Psoas muscle (tissue), 8 donors: ENCODE data around the gene MFAP5. TPM values are rescaled to one million over a fixed set of nuclear protein-coding genes. Genes with fewer than 3 reads are reported as not detected.

Experiments used
- ATAC-seq, 4 donors: fragments of 200-7000 bp; cut with Tn5 transposase; one replicate each; pipeline ENCODE4 v1.9.1; 2020; ENCODE audit warnings: moderate library complexity in 3 of 4, mild to moderate bottlenecking in 2 of 4
- DNase-seq, 2 donors: peaks; one replicate each; pipeline ENCODE4 v3.0.0-alpha.2; 2020
- H3K27ac ChIP-seq: fragments of 200-600 bp; one replicate; pipeline ENCODE4 v1.8.0; 2022
- H3K27me3 ChIP-seq, 3 donors: fragments of 200-600 bp in 1 of 3; one replicate each; pipeline versions ENCODE4 v1.6.1 to v1.8.0; 2013 to 2022; ENCODE audit warnings: low read length in 2 of 3, mild to moderate bottlenecking in 2 of 3, moderate library complexity in 1 of 3; ENCODE audit not compliant: insufficient read depth in 3 of 3
- H3K36me3 ChIP-seq, 2 donors: fragments of 200-600 bp in 1 of 2; one replicate each; pipeline versions ENCODE4 v1.6.1 to v1.8.0; 2013 to 2022; ENCODE audit warnings: low read depth in 1 of 2, mild to moderate bottlenecking in 1 of 2, moderate library complexity in 1 of 2; ENCODE audit not compliant: insufficient read depth in 1 of 2
- H3K4me1 ChIP-seq: fragments of 200-600 bp; one replicate; pipeline ENCODE4 v1.8.0; 2022
- H3K4me3 ChIP-seq: fragments of 200-600 bp; one replicate; pipeline ENCODE4 v1.8.0; 2022; ENCODE audit warnings: mild to moderate bottlenecking
- H3K9me3 ChIP-seq: fragments of 200-600 bp; one replicate; pipeline ENCODE4 v1.8.0; 2022
- CTCF ChIP-seq: fragments of 200-600 bp; IDR thresholded peaks from one replicate; pipeline ENCODE4 v1.8.0; 2022; ENCODE audit warnings: antibody characterized with exemption
- WGBS, 3 donors: extraction: QIAGEN DNeasy Blood & Tissue Kit; methylation state at CpG; one replicate each; pipeline versions ENCODE4 v1.1.6 to v1.1.7; 2013; 5-methylcytosine and 5-hydroxymethylcytosine counted together
- intact Hi-C, 2 donors: fragments of 100-400 bp; cut with DNase I; formaldehyde crosslinking; loops; one replicate each; pipeline versions ENCODE4 v1.11.0 to v1.14.2; 2022
- polyA plus RNA-seq, 3 donors: library from polyadenylated mRNA; stranded (reverse); fragments of 200-250 nt; gene quantifications; one replicate each; pipeline ENCODE4 v1.2.3, GENCODE V29; 2013
- total RNA-seq, 4 donors: library from RNA; stranded (reverse); fragmentation: NEBNext Ultra II Directional in 2 of 4; extraction: Animal tissue kit (Norgen Biotek cat#: 25700) in 2 of 4; gene quantifications; one replicate each; pipeline versions ENCODE4 v1.2.1 to v1.2.4, GENCODE V29; 2021 to 2023
- donor health status: healthy with polysubstance abuse.
- donor health status: DM: no; HTN: no; CAD: no; lungs with moderate emphysema.
- donor health status: Bipolar disorder and iron deficiency.
- donor health status: healthy.
- donor health status: DM: yes; HTN: yes; CAD: no.
- donor health status: DM: no; HTN: no; CAD: no.
- donor health status: DM: no; HTN: no; CAD: no.
- donor health status: DM: yes; HTN: yes; CAD: no.

MFAP5 gene
- total and polyA plus RNA-seq, 7 donors = 3.4 to 27.9 (median 20.9) TPM

- Histone ChIP-seq H3K4me3 (no peak overlapping the region), H3K9me3 (no peaks in the 10 kb centered on the region), H3K4me1 (no peaks in the 10 kb centered on the region), H3K27me3 (peaks cover 0 to 4% (median 0%) of the 10 kb centered on the region in 3 donors), H3K36me3 (no peaks in the 10 kb centered on the region), H3K27ac (no peak overlapping the region)
- intact Hi-C loops = loop anchor here (5.0 to 10.0 kb wide), 3 partner anchors 144 to 372 kb away; partner anchors contain the start of gene A2ML1 (in 1 of the 2)
- no peak for DNase-seq
- TF ChIP-seq CTCF = no peak
- no peak for ATAC-seq
- 72 to 80% (median 73%) methylated on average over 9 of the region's 9 CpGs for WGBS, 3 donors
Observed at GRCh38 chr12:8680533-8680932, 17.9 kb upstream of the MFAP5 start.

- Histone ChIP-seq H3K36me3 (no peaks in the 10 kb centered on the region), H3K4me1 (no peaks in the 10 kb centered on the region), H3K4me3 (no peak overlapping the region), H3K9me3 (no peaks in the 10 kb centered on the region), H3K27ac (no peak overlapping the region), H3K27me3 (peaks cover 0 to 4% (median 0%) of the 10 kb centered on the region in 3 donors)
- no peak for ATAC-seq
- no peak for TF ChIP-seq CTCF
- DNase-seq = no peak
- WGBS, 3 donors = 76 to 79% (median 77%) methylated on average over 3 of the region's 3 CpGs
- intact Hi-C loops = no loop called here
Observed at GRCh38 chr12:8678661-8679111, 16.1 kb upstream of the MFAP5 start.

- no peak for TF ChIP-seq CTCF
- no peaks in the 10 kb centered on the region for H3K9me3 ChIP-seq
- H3K36me3 ChIP-seq = no peaks in the 10 kb centered on the region
- peaks cover 0 to 4% (median 0%) of the 10 kb centered on the region in 3 donors for H3K27me3 ChIP-seq
- no peaks in the 10 kb centered on the region for H3K4me1 ChIP-seq
- ATAC-seq = no peak
- WGBS, 3 donors = 84 to 90% (median 85%) methylated on average over 3 of the region's 3 CpGs
- intact Hi-C loops = no loop called here
- DNase-seq = no peak
- H3K27ac ChIP-seq = no peak overlapping the region
- H3K4me3 ChIP-seq = no peak overlapping the region
Observed at GRCh38 chr12:8677362-8677761, 14.7 kb upstream of the MFAP5 start.

- H3K27me3 ChIP-seq = peaks cover 0 to 4% (median 0%) of the 10 kb centered on the region in 3 donors
- WGBS, 3 donors = 74 to 80% (median 75%) methylated on average over 4 of the region's 4 CpGs
- intact Hi-C loops = no loop called here
- H3K36me3 ChIP-seq = no peaks in the 10 kb centered on the region
- no peak overlapping the region for H3K27ac ChIP-seq
- TF ChIP-seq CTCF = no peak
- no peaks in the 10 kb centered on the region for H3K9me3 ChIP-seq
- ATAC-seq (no peak), DNase-seq (no peak)
- H3K4me1 ChIP-seq = no peaks in the 10 kb centered on the region
- no peak overlapping the region for H3K4me3 ChIP-seq
Observed at GRCh38 chr12:8676651-8677050, 14.0 kb upstream of the MFAP5 start.

GRCh38 chr12:8675591-8676036 is 13.0 kb upstream of the MFAP5 start:
- H3K4me3 ChIP-seq = no peak overlapping the region
- WGBS, 3 donors = 51 to 56% (median 55%) methylated on average over 3 of the region's 3 CpGs
- H3K27ac ChIP-seq = no peak overlapping the region
- DNase-seq (no peak), ATAC-seq (no peak)
- intact Hi-C loops = no loop called here
- peaks cover 0 to 4% (median 0%) of the 10 kb centered on the region in 3 donors for H3K27me3 ChIP-seq
- no peak for TF ChIP-seq CTCF
- no peaks in the 10 kb centered on the region for H3K9me3 ChIP-seq
- H3K4me1 ChIP-seq = no peaks in the 10 kb centered on the region
- H3K36me3 ChIP-seq = no peaks in the 10 kb centered on the region
